GM19467 (cell line): Measurements from ENCODE around the gene KDM1A.

Source experiments
- ATAC-seq: cut with Tn5 transposase; IDR thresholded peaks from one replicate; pipeline ENCODE4 v1.9.1; 2021; ENCODE audit warnings: mild to moderate bottlenecking, moderate library complexity; ENCODE audit not compliant: unreplicated experiment

KDM1A gene

GRCh38 chr1:23129846-23130245 lies 110.6 kb downstream of the KDM1A start:
- ATAC-seq: no peak

DNA sequence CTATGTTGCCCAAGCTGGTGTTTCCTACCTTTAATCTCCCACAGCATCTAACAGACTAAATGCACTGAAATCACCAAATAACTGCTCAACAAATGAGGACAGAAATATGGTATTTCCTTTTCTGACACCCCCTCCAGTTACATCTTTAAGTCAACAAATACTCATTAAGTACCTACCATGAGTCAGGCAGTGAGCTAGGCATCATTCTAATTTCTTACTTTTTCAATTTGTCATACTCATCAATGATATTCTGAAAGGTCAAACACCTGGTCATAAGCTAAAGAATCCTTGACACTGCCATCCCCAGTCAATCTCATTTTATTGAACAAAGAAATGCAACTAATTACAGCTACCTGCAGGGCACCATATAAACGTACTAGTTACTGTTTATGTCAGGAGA lies 112.8 kb downstream of the KDM1A start:
- ATAC-seq: no peak
